ENCODE data around the gene VPS37B.

DNA sequence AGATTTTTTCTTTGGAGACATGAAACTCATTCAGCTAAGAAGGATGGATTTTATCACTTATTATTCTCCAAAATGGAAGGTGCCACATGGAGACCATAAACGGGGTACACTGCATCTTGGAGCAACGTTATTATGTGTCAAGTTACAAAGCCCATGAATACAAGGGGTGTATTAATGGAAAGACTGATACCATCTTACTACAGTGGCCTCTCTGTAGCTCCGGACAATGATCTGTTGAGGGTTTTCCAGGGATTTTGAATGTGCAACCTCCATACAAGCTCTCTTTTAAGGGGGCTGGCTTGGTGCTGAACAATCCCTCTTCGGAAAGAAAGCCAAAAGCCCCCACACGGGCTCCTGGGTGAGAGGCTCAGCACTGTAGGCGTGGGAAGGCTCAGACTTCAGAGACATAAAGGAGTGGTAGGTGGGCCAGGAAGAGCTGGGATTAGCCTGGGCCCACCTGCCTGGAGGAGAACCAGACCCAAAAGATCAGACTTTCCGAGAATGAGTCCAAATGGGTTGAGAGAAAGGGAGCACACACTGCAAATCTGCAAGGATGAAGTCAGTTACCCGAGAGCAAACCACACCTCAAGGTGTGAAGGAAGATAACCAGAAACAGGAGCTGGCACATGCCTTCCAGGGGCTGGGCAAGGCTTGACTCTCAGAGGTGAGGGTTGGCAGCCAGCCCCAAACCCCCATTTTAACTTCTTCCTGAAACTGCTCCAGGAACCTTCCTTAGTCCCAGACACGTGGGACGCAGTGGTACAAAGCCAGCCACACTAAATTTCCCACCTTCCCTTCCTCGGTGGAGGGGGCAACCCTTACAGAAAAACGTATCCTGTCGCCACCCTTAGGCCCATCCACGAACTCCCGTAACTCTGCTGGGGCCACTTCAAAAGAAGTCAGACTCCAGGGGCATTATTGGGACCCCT, 1.5 kb downstream of the VPS37B start:
- TF ChIP-seq POLR2A (IDR thresholded peaks at IDR 0.05; ENCODE audit: low read depth, low read length) (0 out of 2 replicates have a peak, but pooled peaks have one; percentile 17), EZH2 (IDR thresholded peaks at IDR 0.05; ENCODE audit: borderline replicate concordance, control insufficient read depth, low read depth, low read length) (no peak), CREB1 (IDR thresholded peaks at IDR 0.05; ENCODE audit: low read depth) (no peak), JUND (IDR thresholded peaks at IDR 0.05; ENCODE audit: low read depth, low read length) (no peak), PKNOX1 (IDR thresholded peaks at IDR 0.05) (no peak)
- TF ChIP-seq, protein P1, sequence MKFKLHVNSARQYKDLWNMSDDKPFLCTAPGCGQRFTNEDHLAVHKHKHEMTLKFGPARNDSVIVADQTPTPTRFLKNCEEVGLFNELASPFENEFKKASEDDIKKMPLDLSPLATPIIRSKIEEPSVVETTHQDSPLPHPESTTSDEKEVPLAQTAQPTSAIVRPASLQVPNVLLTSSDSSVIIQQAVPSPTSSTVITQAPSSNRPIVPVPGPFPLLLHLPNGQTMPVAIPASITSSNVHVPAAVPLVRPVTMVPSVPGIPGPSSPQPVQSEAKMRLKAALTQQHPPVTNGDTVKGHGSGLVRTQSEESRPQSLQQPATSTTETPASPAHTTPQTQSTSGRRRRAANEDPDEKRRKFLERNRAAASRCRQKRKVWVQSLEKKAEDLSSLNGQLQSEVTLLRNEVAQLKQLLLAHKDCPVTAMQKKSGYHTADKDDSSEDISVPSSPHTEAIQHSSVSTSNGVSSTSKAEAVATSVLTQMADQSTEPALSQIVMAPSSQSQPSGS (IDR thresholded peaks at IDR 0.05; ENCODE audit: low read length): no peak

All from GM12878 (cell line).